Astrocyte (in vitro differentiated cells and primary cell): Measurements from ENCODE around the gene POLE. TPM values are rescaled to one million over a fixed set of nuclear protein-coding genes. Genes with fewer than 3 reads are reported as not detected.

ENCODE experiments used
- DNase-seq: peaks from one replicate; pipeline ENCODE4 v3.0.0-alpha.2; 2010; ENCODE audit warnings: low read depth
- FAIRE-seq: peaks from 2 replicates; lab custom pipeline; 2011; peaks lifted over from hg19 to GRCh38; lab: Jason Lieb, UNC
- H2AFZ ChIP-seq: 2 replicates; pipeline ENCODE4 v1.6.0; 2012; ENCODE audit warnings: low read depth, low read length, inconsistent platforms
- H3K27ac ChIP-seq: 2 replicates; pipeline ENCODE4 v1.5.1; 2011; ENCODE audit warnings: low read depth, low read length, inconsistent platforms
- H3K27me3 ChIP-seq: 2 replicates; pipeline ENCODE4 v1.6.0; 2011; ENCODE audit warnings: low read length, inconsistent platforms; ENCODE audit not compliant: insufficient read depth
- H3K36me3 ChIP-seq: 2 replicates; pipeline ENCODE4 v1.5.1; 2011; ENCODE audit warnings: low read length, inconsistent platforms; ENCODE audit not compliant: insufficient read depth
- H3K4me1 ChIP-seq: 2 replicates; pipeline ENCODE4 v1.5.1; 2011; ENCODE audit warnings: low read length, inconsistent platforms; ENCODE audit not compliant: insufficient read depth
- H3K4me2 ChIP-seq: 2 replicates; pipeline ENCODE4 v1.6.0; 2012; ENCODE audit warnings: low read length, inconsistent platforms
- H3K4me3 ChIP-seq: 2 replicates; pipeline ENCODE4 v1.5.1; 2011; ENCODE audit warnings: low read depth, mild to moderate bottlenecking, low read length, inconsistent platforms; ENCODE audit not compliant: insufficient read depth
- H3K79me2 ChIP-seq: 2 replicates; pipeline ENCODE4 v1.6.0; 2012; ENCODE audit warnings: mild to moderate bottlenecking, low read length, inconsistent platforms; ENCODE audit not compliant: insufficient read depth
- H3K9ac ChIP-seq: 2 replicates; pipeline ENCODE4 v1.6.0; 2012; ENCODE audit warnings: mild to moderate bottlenecking, low read length, inconsistent platforms
- H3K9me3 ChIP-seq: 2 replicates; pipeline ENCODE4 v1.5.1; 2012; ENCODE audit warnings: low read depth, mild to moderate bottlenecking, low read length, inconsistent platforms; ENCODE audit not compliant: insufficient read depth
- H4K20me1 ChIP-seq: 2 replicates; pipeline ENCODE4 v1.6.0; 2012; ENCODE audit warnings: low read length, inconsistent platforms; ENCODE audit not compliant: insufficient read depth
- H3K27ac Mint-ChIP-seq: one replicate; pipeline ENCODE4 v1.8.0; 2021; ENCODE audit warnings: mild to moderate bottlenecking, mixed read lengths; ENCODE audit not compliant: unreplicated experiment
- H3K27me3 Mint-ChIP-seq: one replicate; pipeline ENCODE4 v1.8.0; 2021; ENCODE audit warnings: low read depth, mixed read lengths; ENCODE audit not compliant: unreplicated experiment
- H3K36me3 Mint-ChIP-seq: one replicate; pipeline ENCODE4 v1.8.0; 2021; ENCODE audit warnings: low read depth, mixed read lengths; ENCODE audit not compliant: unreplicated experiment
- H3K4me1 Mint-ChIP-seq: one replicate; pipeline ENCODE4 v1.8.0; 2021; ENCODE audit warnings: low read depth, mixed read lengths; ENCODE audit not compliant: unreplicated experiment
- H3K4me3 Mint-ChIP-seq: one replicate; pipeline ENCODE4 v1.8.0; 2021; ENCODE audit warnings: mild to moderate bottlenecking, moderate library complexity, mixed read lengths; ENCODE audit not compliant: unreplicated experiment
- H3K9me3 Mint-ChIP-seq: one replicate; pipeline ENCODE4 v1.8.0; 2021; ENCODE audit warnings: mild to moderate bottlenecking, mixed read lengths; ENCODE audit not compliant: unreplicated experiment
- CTCF ChIP-seq: IDR thresholded peaks from 2 replicates; pipeline ENCODE4 v1.5.1; 2011; ENCODE audit warnings: low read depth, mild to moderate bottlenecking, inconsistent platforms, low read length, moderate library complexity; ENCODE audit not compliant: insufficient read depth
- EZH2 ChIP-seq: IDR thresholded peaks from 2 replicates; pipeline ENCODE4 v1.6.1; 2012; ENCODE audit warnings: mild to moderate bottlenecking, low read length, inconsistent platforms; ENCODE audit not compliant: insufficient read depth
- total RNA-seq: library from RNA; stranded (reverse); gene quantifications from 2 replicates; pipeline ENCODE4 v1.2.1, GENCODE V29; 2021

The POLE gene
- total RNA-seq, 1 donor from 2014 or later, result 15.4 TPM

- H3K79me2 ChIP-seq, result peaks cover 21% of the 10 kb centered on the region
- no peak overlapping the region for H3K4me3 Mint-ChIP-seq
- H3K4me2 ChIP-seq, result no peak overlapping the region
- FAIRE-seq, result no peak
- peaks cover 6% of the 10 kb centered on the region for H3K36me3 Mint-ChIP-seq
- no peaks in the 10 kb centered on the region for H3K27me3 ChIP-seq
- H3K9ac ChIP-seq, result no peak overlapping the region
- H3K27ac Mint-ChIP-seq, result no peak overlapping the region
- peaks cover 11% of the 10 kb centered on the region for H4K20me1 ChIP-seq
- no peak for TF ChIP-seq EZH2
- TF ChIP-seq CTCF, result no peak
- H3K4me1 ChIP-seq, result peaks cover 7% of the 10 kb centered on the region
- no peak overlapping the region for H3K4me3 ChIP-seq
- H3K36me3 ChIP-seq, result no peaks in the 10 kb centered on the region
- no peak for DNase-seq
- no peaks in the 10 kb centered on the region for H3K9me3 ChIP-seq
- H2AFZ ChIP-seq, result no peak overlapping the region
- H3K4me1 Mint-ChIP-seq, result peaks cover 14% of the 10 kb centered on the region
- no peaks in the 10 kb centered on the region for H3K27me3 Mint-ChIP-seq
- no peak overlapping the region for H3K27ac ChIP-seq
- H3K9me3 Mint-ChIP-seq, result no peaks in the 10 kb centered on the region
Measured at GRCh38 chr12:132707241-132707640, 20.1 kb upstream of the POLE start.

GRCh38 chr12:132703641-132704040 lies 16.5 kb upstream of the POLE start:
- peaks cover 6% of the 10 kb centered on the region for H3K36me3 Mint-ChIP-seq
- no peak overlapping the region for H3K27ac Mint-ChIP-seq
- no peak overlapping the region for H3K4me2 ChIP-seq
- no peak overlapping the region for H3K4me3 Mint-ChIP-seq
- H3K36me3 ChIP-seq, result no peaks in the 10 kb centered on the region
- no peak overlapping the region for H3K27ac ChIP-seq
- no peak for TF ChIP-seq EZH2
- no peak for TF ChIP-seq CTCF
- H3K4me3 ChIP-seq, result no peak overlapping the region
- H3K27me3 ChIP-seq, result no peaks in the 10 kb centered on the region
- H4K20me1 ChIP-seq, result peaks cover 11% of the 10 kb centered on the region
- H2AFZ ChIP-seq, result no peak overlapping the region
- no peaks in the 10 kb centered on the region for H3K9me3 ChIP-seq
- no peak for FAIRE-seq
- H3K9ac ChIP-seq, result no peak overlapping the region
- H3K4me1 ChIP-seq, result no peaks in the 10 kb centered on the region
- H3K27me3 Mint-ChIP-seq, result no peaks in the 10 kb centered on the region
- no peak for DNase-seq
- peaks cover 17% of the 10 kb centered on the region for H3K4me1 Mint-ChIP-seq
- no peaks in the 10 kb centered on the region for H3K79me2 ChIP-seq
- H3K9me3 Mint-ChIP-seq, result no peaks in the 10 kb centered on the region

- H3K4me1 ChIP-seq, result no peaks in the 10 kb centered on the region
- H3K36me3 ChIP-seq, result peaks cover under 1% of the 10 kb centered on the region
- H3K27me3 ChIP-seq, result no peaks in the 10 kb centered on the region
- no peaks in the 10 kb centered on the region for H3K9me3 ChIP-seq
- no peak overlapping the region for H3K27ac ChIP-seq
- H3K4me3 ChIP-seq, result no peak overlapping the region
- Mint-ChIP-seq H3K36me3 (peaks cover 6% of the 10 kb centered on the region), H3K27me3 (no peaks in the 10 kb centered on the region), H3K27ac (no peak overlapping the region), H3K9me3 (no peaks in the 10 kb centered on the region), H3K4me1 (peaks cover 17% of the 10 kb centered on the region), H3K4me3 (no peak overlapping the region)
- H4K20me1 ChIP-seq, result peaks cover 11% of the 10 kb centered on the region
- no peak overlapping the region for H2AFZ ChIP-seq
- FAIRE-seq, result no peak
- H3K4me2 ChIP-seq, result no peak overlapping the region
- H3K79me2 ChIP-seq, result no peaks in the 10 kb centered on the region
- H3K9ac ChIP-seq, result no peak overlapping the region
- no peak for DNase-seq
- TF ChIP-seq CTCF, result no peak
- no peak for TF ChIP-seq EZH2
Measured at GRCh38 chr12:132702640-132703039, 15.5 kb upstream of the POLE start.
